BE2C (cell line): ENCODE data around the gene PKP2. TPM values are rescaled to one million over a fixed set of nuclear protein-coding genes. Genes with fewer than 3 reads are reported as not detected.

Experiments
- DNase-seq: peaks from one replicate; pipeline ENCODE4 v3.0.0-alpha.2; 2020
- H3K27me3 ChIP-seq: fragments of 250-450 bp; sonication (Bioruptor Pico); 2 replicates; pipeline ENCODE4 v1.5.1; 2020; ENCODE audit warnings: mild to moderate bottlenecking
- H3K36me3 ChIP-seq: fragments of 250-450 bp; sonication (Bioruptor Pico); 2 replicates; pipeline ENCODE4 v1.5.1; 2020; ENCODE audit warnings: mild to moderate bottlenecking
- H3K4me1 ChIP-seq: fragments of 250-450 bp; sonication (Bioruptor Pico); 2 replicates; pipeline ENCODE4 v1.5.1; 2020
- H3K4me3 ChIP-seq: 2 replicates; pipeline ENCODE4 v1.5.1; 2011; ENCODE audit warnings: low read depth, low read length
- H3K9me3 ChIP-seq: fragments of 250-450 bp; sonication (Bioruptor Pico); 2 replicates; pipeline ENCODE4 v1.5.1; 2020
- polyA plus RNA-seq: library from polyadenylated mRNA; unstranded; fragments of >200 nt; gene quantifications from one replicate; pipeline ENCODE4 v1.2.1, GENCODE V29; 2012; ENCODE audit warnings: low read depth, missing spikeins; ENCODE audit not compliant: insufficient read length, insufficient read depth
- TF ChIP-seq, protein P1 (sequence below): IDR thresholded peaks from 2 replicates; pipeline ENCODE4 v1.5.1; 2012; ENCODE audit warnings: mild to moderate bottlenecking, low read depth, low read length

Gene PKP2
- not detected for polyA plus RNA-seq

DNA sequence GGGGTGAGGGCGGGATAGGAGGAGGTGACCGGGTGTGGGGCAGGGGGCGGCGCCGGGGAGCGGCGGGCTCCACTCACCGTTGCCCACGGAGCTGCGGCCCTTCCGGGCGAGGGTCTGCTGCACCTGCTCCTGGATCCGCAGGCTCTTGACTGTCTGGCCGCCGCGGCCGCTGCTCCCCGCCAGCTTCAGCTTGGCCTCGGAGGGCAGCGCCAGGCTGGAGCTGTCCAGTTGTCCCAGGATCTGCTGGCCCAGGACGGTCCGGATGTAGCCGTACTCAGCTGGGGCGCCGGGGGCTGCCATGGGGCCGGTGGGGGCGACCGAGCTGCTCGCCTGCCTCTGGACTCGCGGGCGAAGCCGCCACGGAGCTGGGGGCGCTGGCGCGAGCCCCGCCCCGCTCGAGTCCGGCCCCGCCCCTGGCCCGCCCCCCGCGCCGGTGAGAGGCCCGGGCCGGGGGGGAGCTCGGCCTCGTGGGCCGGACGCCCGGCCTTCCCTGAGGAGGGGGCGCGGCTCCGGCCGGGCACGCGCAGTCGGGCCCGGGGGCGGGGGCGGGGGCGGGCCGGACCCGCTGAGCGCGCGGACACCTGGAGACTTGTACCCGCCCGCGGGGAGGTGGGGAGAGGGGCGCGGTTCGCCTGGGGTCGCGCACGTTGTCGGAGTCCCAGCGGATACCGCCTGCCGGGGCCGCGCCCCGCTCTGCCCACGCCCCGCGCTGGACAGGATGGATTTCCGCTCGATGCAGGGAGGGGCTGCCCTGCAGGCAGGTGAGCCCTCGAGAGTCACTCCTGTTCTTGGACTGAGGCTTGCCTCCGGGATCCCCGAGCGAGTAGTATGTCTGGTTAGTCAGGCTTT is at the start of gene PKP2:
Gene PKP2, minus strand, starts transcription at position 346 of the 849 bp plus-strand sequence. Its CDS starts 46 bp downstream, at position 300.
- Histone ChIP-seq H3K4me1 (no peaks in the 10 kb centered on the region), H3K36me3 (no peaks in the 10 kb centered on the region), H3K4me3 (peak within 1 kb of the TSS; percentile 61), H3K27me3 (peaks cover 10% of the 10 kb centered on the region), H3K9me3 (no peaks in the 10 kb centered on the region)
- DNase-seq = peak; percentile 69
- TF ChIP-seq, protein P1, sequence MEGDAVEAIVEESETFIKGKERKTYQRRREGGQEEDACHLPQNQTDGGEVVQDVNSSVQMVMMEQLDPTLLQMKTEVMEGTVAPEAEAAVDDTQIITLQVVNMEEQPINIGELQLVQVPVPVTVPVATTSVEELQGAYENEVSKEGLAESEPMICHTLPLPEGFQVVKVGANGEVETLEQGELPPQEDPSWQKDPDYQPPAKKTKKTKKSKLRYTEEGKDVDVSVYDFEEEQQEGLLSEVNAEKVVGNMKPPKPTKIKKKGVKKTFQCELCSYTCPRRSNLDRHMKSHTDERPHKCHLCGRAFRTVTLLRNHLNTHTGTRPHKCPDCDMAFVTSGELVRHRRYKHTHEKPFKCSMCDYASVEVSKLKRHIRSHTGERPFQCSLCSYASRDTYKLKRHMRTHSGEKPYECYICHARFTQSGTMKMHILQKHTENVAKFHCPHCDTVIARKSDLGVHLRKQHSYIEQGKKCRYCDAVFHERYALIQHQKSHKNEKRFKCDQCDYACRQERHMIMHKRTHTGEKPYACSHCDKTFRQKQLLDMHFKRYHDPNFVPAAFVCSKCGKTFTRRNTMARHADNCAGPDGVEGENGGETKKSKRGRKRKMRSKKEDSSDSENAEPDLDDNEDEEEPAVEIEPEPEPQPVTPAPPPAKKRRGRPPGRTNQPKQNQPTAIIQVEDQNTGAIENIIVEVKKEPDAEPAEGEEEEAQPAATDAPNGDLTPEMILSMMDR = no peak

- TF ChIP-seq, protein P1 = no peak
- Histone ChIP-seq H3K4me3 (no peak overlapping the region), H3K4me1 (no peaks in the 10 kb centered on the region), H3K9me3 (no peaks in the 10 kb centered on the region), H3K36me3 (no peaks in the 10 kb centered on the region), H3K27me3 (no peaks in the 10 kb centered on the region)
- no peak for DNase-seq
Measured at GRCh38 chr12:32944195-32944594, 47.6 kb upstream of the PKP2 start.

DNA sequence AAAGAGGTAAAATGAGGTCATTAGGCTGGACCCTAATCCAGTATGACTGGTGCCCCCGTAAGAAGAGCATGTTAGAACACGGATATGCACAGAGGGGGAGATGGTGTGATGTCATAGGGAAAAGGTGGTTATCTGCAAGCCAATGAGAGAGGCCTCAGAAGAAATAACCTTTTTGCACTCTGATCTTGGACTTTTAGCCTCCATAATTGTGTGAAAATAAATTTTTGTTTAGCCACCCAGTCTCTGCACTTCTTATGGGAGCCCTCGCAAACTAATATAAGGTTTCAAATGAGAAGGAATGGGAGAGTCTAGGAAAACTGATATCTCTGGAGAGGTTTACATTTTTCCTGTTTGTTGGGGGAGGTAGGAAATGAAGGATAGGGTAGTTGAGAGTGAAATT is 43.2 kb upstream of the PKP2 start:
- no peaks in the 10 kb centered on the region for H3K4me1 ChIP-seq
- H3K4me3 ChIP-seq = no peak overlapping the region
- TF ChIP-seq, protein P1 = no peak
- H3K9me3 ChIP-seq = no peaks in the 10 kb centered on the region
- H3K27me3 ChIP-seq = no peaks in the 10 kb centered on the region
- DNase-seq = no peak
- H3K36me3 ChIP-seq = no peaks in the 10 kb centered on the region

DNA sequence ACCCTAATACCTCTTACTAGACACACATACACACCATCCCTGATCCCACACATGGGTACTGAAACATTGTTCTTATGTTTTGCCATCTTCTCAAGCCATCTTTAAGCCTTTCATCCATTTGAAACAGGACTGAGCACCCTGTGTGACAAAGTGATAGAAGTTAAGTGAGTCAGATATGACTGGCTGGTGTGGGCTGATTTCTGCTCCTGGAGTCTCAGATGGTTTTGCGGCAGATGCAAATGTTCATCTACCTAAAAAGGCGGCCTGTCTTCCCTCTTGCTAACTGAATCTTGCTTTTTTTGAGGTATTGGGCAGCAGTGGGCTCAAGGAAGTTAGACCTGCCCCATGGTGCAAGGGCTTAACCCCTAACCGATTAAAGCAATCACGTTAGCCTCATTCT is 30.4 kb upstream of the PKP2 start:
- Histone ChIP-seq H3K4me1 (no peaks in the 10 kb centered on the region), H3K27me3 (peaks cover 21% of the 10 kb centered on the region), H3K4me3 (no peak overlapping the region), H3K9me3 (no peaks in the 10 kb centered on the region), H3K36me3 (no peaks in the 10 kb centered on the region)
- TF ChIP-seq, protein P1 = no peak
- no peak for DNase-seq

DNA sequence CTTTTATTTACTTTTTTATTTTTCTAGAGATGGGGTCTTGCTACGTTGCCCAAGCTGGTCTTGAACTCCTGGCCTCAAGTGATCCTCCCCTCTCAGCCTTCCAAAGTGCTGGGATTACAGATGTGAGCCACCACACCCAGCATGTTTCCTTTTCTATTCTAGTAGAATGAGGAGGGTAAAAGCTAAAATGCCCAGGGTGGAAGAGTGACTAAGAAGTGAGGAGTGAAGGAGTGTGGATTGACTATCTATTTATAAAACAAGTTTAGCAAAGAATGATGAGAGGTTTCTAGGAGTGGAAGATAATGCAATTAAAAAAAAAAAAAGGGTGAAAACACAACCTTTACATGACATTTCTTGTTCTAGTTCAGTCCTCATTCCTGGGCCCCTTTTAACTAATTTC is 29.8 kb upstream of the PKP2 start:
- peaks cover 21% of the 10 kb centered on the region for H3K27me3 ChIP-seq
- no peaks in the 10 kb centered on the region for H3K36me3 ChIP-seq
- no peak overlapping the region for H3K4me3 ChIP-seq
- TF ChIP-seq, protein P1 = no peak
- no peaks in the 10 kb centered on the region for H3K4me1 ChIP-seq
- DNase-seq = no peak
- no peaks in the 10 kb centered on the region for H3K9me3 ChIP-seq
